GM18873 (cell line): ENCODE data around the gene ETFA.

Experiments used
- ATAC-seq: cut with Tn5 transposase; IDR thresholded peaks from one replicate; pipeline ENCODE4 v1.9.1; 2021; ENCODE audit warnings: mild to moderate bottlenecking, moderate library complexity, moderate number of reproducible peaks; ENCODE audit not compliant: unreplicated experiment, low FRiP score

The ETFA gene

GRCh38 chr15:76179023-76179422, 132.2 kb downstream of the ETFA start:
- ATAC-seq, result no peak

- ATAC-seq, result no peak
Measured at GRCh38 chr15:76178296-76179000, 132.8 kb downstream of the ETFA start.

GRCh38 chr15:76177491-76178040, 133.7 kb downstream of the ETFA start:
- ATAC-seq, result no peak

GRCh38 chr15:76176487-76177085, 134.7 kb downstream of the ETFA start:
- no peak for ATAC-seq

GRCh38 chr15:76176059-76176458, 135.2 kb downstream of the ETFA start:
- no peak for ATAC-seq

- no peak for ATAC-seq
Measured at GRCh38 chr15:76175442-76175841, 135.8 kb downstream of the ETFA start.

GRCh38 chr15:76174654-76175053, 136.6 kb downstream of the ETFA start:
- no peak for ATAC-seq

- ATAC-seq, result no peak
Measured at GRCh38 chr15:76173317-76173834, 137.9 kb downstream of the ETFA start.

GRCh38 chr15:76172782-76173181, 138.5 kb downstream of the ETFA start:
- ATAC-seq, result no peak

GRCh38 chr15:76169911-76170800, 141.1 kb downstream of the ETFA start:
- ATAC-seq, result no peak

GRCh38 chr15:76169018-76169417, 142.3 kb downstream of the ETFA start:
- no peak for ATAC-seq

GRCh38 chr15:76168237-76168984, 142.9 kb downstream of the ETFA start:
- no peak for ATAC-seq

- ATAC-seq, result no peak
Measured at GRCh38 chr15:76165951-76166350, 145.3 kb downstream of the ETFA start.
